PC-3 (cell line): ENCODE results near the gene POLA1.

Experiments
- CTCF ChIP-seq: fragments of 300-600 bp; sonication (generic); conservative IDR thresholded peaks from 2 replicates; pipeline ENCODE4 v1.5.1; 2017; ENCODE audit warnings: antibody characterized with exemption, low read depth, mild to moderate bottlenecking, low read length
- EZH2 ChIP-seq: fragments of 300-600 bp; sonication (generic); IDR thresholded peaks from one replicate; pipeline ENCODE4 v1.6.1; 2017; ENCODE audit warnings: antibody characterized with exemption, mild to moderate bottlenecking, low read length; ENCODE audit not compliant: unreplicated experiment
- EZH2phosphoT487 ChIP-seq: fragments of 300-600 bp; sonication (generic); IDR thresholded peaks from 2 replicates; pipeline ENCODE4 v1.6.1; 2018; ENCODE audit warnings: mild to moderate bottlenecking, antibody characterized with exemption, low read length, borderline replicate concordance

GRCh38 chrX:25006586-25007058, 312.9 kb downstream of the POLA1 start:
- TF ChIP-seq CTCF (no peak), EZH2 (no peak), EZH2phosphoT487 (no peak)
